NCI-H1930 (cell line): ENCODE data around the gene SLC25A47.
A peak's percentile ranks its signal among the peaks of the same experiment; 100 is the strongest.
"Not testable (repeated sequence)": the region's sequence is repeated elsewhere in the genome, so short reads cannot be mapped to it uniquely, and the experiment has no call there.

Source experiments
- DNase-seq, 2 experiments: peaks; one replicate each; lab custom pipeline; 2025; lab: John Stamatoyannopoulos, UW

SLC25A47 gene, protein sequence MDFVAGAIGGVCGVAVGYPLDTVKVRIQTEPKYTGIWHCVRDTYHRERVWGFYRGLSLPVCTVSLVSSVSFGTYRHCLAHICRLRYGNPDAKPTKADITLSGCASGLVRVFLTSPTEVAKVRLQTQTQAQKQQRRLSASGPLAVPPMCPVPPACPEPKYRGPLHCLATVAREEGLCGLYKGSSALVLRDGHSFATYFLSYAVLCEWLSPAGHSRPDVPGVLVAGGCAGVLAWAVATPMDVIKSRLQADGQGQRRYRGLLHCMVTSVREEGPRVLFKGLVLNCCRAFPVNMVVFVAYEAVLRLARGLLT

DNA sequence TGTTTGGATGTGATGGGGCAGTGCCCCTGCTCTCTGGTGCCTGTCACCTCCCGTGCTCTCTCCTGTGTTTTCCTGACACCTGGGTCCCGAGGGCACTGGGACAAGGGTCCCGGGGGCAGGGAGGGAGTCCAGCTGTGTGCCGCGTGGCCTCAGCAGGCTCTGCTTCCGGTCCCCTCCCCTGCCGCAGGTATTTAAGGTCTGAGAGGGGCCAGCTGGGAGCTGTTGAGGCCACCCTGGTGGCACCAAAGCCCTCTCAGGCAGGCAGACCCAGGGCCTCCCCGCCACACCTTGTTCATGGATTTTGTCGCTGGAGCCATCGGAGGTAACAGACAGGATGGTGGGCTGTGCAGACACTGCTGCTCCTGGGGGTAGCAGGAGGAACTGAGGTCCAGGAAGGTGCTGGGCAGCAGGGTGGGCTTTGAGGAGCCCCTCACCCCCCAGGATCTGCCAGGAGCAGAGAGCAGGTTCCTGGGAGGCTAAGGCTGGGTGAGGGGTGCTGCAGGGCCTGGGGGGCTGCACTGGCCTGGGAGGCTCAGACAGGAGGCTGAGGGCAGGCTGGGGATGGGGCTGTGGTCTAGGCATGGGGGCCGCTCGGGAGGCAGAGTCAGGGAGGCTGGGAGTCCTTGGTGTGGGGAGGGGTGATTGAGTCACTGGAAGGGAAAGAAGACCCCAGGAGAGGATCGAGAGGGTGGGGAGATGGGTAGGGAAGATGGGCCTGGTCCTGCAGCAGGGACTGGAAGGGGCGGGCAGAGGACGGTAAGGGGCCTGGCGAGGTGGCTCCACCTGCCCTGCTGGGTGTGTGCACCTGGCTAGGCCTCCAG, at the start of gene SLC25A47:
Gene SLC25A47, plus strand, starts transcription at position 219 of the 821 bp plus-strand sequence. Its CDS starts 76 bp downstream, at position 295.
- DNase-seq: no peak

DNA sequence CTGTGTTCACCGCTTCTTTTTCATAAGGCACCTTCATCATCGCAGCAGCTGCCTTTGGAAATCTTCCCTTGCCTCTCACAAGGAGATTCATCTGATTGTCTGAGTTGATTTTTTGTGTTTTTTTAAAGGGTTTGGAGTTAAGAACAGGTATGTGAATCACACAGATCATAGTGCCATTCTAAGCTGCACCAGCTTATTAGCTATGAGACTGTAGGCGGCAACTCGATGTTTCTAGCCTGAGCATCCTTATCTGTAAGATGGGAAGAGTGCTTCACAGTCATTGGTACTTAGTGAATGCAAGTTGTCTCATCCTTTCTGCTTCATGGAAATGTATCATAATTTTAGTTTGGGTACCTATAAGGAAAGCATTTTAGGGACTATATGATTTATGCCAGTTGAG, 48.9 kb upstream of the SLC25A47 start:
- DNase-seq: no peak

DNA sequence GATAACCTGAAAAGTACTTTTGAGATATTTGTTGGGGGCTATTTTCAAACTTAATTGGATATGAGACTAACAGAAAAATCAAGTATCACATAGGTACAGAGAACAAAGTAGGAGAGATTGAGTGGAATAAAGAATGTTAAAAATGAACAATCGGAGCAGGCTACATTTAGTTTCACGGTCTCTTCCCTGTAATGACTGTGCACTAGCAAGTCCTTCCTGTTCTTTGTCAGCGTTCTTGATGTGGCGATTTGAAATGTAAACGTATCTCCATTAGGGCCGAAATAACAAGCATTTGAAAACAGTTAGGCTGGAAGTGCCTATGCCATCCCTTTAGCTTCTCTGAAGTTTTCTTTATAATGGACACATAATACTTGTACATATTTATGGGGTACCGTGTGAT, 47.9 kb upstream of the SLC25A47 start:
- no peak for DNase-seq

DNA sequence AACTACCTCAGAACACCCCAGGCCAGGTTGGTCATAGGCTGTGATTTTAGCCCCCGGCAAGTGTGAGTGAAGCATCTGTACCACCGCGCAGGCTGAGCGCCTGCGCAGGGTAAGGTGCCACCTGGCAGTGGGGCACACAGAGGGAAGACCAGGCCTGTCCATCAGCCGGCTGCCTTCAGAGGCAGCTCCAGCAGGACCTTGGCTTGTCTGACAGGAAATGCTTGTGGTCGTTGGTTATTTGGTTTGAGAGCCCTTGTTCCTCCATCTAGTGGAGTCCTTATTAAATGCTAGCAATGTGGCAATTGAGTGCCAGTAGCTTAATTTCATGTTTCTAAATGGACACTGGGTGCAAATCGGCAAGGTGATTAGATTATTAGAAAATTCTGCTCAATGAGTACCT, 44.4 kb upstream of the SLC25A47 start:
- DNase-seq: no peak

DNA sequence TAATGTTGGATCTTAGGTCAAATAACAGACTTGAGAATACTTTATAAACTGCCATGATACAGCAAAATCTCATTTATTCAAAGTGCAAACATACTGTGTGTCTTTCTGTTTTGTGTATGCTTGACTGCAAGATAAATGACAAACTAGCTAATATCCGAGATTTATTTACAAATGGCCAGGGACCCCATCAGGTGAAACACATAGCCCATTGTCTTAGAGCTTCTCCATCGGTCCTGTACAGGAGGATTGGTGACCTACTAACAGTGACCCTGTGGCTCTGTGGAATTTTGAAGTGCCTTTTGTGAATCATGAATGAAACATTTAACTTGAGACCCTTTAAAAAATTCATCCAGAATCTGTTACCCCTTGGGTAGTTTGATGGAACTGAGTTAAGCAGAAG, 44.0 kb upstream of the SLC25A47 start:
- DNase-seq: no peak

DNA sequence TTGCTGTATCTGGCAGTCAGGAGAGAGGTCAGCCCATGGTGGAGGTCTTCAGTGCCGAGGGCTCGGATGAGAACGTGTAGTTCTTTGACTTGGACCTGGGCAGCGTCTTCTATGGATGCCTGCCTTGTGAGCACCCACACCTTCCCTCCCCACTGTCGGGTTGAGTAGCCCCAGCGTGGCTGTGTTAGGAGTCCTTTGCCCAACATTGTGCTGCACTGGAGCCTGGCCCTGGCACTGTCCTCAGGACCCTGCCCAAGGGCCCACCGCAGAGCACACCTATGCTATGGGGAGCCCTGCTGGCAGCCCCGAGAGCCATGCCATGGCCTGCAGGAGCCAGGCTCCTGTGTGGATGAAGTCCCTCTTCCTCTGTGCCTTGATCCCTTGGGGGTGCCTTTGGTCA, 43.6 kb upstream of the SLC25A47 start:
- no peak for DNase-seq

DNA sequence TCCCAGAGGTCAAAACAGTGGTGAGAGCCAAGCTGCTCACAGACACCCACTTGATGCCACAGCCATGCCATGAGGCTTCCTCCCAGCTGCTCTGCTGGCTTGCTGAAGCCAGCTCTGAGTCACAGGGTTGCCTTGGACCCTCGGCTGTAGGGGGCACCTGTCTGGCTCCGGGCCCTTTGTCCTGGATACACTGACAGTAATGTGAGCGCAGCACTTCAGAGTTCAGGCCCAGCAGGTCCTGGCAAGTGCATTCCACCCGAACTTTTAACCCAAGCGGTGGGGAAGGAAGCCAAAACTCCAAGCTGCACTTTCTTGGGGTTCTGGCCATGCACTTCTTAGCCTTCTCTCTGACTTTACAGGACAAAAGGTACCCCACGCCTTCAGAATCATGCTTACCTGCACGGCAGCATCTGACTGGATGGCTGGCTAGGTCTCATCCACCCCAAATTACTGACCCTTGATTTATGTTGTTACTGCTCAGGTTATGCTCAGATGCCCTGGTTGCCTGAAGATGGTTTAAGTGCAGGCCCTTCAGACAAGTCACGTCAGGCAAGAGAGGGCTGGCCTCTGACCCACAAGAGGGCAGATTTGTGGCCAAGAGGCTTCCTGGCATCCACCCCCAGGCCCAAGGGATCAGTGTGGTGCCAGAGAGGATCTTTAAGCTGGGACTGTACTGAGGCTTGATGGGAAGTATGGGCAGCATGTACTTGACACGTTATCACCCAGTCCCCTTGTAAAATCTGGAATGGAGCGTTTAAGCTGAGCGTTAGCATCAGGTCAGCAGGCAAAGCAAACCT, 41.7 kb upstream of the SLC25A47 start:
- no peak for DNase-seq

DNA sequence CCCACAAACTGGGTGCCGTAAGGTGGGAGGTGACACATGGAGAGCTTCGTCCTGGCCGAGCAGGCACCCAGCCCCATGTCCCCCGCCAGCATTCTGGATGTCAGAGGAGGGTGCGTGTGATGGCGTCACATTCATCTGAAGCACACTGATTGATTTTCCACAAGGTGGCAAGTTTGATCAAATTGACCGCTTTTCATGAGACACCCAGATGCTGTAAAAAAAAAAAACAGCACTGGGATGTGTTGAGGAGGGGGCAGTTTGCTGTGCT, 41.1 kb upstream of the SLC25A47 start:
- no peak for DNase-seq

DNA sequence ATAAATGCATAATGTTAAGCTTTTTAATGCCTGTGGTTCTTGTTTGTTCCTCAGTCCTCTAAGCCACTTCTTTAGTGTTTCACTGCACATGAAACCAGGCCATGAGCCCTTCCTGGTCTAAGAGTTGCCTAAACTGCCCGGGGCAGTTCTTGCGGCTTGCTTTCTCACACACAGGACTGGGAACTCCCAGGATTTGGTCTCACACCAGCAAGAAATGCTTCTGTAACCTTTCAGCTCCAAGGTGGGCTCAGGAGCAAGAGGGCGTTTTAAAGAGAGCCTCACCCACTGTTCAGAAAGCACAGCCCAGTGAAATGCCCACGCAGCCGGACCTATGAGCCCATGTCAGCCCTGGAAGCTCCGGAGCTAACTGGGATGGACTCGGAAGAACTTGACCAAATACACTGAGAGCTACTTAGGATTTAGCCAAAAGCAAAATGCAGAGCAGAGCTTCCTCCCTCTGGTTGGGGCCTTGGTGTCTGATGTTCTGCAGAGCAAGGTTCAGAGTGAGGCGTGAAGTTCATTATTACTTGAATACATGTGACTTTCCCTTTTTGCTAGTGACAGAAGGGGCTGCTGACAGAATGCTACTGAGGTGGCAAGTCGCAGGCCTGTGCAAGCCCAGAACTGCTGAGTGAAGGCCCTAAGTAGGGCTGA, 40.2 kb upstream of the SLC25A47 start:
- no peak for DNase-seq

DNA sequence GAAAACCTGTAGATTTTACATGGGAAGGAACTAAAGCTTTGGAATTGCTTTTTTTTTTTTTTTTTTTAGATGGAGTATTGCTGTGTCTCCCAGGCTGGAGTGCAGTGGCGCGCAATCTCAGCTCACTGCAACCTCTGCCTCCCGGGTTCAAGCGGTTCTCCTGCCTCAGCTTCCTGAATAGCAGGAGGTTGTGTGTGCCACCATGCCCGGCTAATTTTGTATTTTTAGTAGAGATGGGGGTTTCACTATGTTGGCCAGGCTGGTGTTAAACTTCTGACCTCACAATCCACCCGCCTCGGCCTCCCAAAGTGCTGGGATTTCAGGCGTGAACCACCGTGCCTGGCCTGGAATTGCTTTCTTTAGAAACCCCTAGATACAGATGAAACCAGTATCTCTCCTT, 39.7 kb upstream of the SLC25A47 start:
- DNase-seq: not testable (repeated sequence)

DNA sequence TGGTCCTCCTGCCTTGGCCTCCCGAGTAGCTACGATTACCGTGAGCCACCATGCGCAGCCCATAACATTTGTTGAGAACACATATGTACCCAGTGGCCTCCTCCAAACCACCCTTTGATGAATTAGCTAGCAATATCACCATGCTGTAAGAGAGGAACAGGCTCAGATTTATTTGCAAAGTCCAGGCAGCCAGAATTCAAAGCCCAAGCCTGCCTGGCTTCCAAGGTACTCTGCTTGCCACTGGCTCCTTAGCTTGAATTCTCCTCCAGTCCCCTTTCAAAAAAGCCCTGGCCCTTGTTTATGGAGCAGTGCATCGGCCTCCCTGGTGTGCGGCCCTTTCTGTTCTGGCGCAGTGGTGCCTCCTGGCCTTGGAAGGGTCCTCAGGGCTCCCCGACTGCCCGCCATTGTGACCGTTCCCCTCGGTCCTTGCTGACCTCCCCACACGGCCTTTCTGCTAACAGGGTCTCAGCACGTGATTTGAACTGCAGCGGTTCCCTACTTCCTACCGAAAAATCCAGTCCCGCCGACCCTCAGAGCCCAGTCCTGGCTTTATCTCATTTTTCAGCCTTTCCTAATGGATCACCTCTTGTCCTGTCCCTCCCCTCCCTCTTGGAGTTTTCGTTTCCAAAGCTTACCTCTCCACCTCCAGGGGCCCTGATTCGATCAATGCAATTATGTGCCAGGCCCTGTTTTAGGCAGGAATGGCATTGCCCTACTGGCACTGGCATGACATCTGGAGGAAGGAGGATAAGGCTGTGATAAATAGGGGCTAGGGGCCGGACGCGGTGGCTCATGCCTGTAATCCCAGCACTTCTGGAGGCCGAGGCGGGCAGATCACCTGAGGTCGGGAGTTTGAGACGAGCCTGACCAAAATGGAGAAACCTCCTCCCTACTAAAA, 38.9 kb upstream of the SLC25A47 start:
- DNase-seq: no peak

DNA sequence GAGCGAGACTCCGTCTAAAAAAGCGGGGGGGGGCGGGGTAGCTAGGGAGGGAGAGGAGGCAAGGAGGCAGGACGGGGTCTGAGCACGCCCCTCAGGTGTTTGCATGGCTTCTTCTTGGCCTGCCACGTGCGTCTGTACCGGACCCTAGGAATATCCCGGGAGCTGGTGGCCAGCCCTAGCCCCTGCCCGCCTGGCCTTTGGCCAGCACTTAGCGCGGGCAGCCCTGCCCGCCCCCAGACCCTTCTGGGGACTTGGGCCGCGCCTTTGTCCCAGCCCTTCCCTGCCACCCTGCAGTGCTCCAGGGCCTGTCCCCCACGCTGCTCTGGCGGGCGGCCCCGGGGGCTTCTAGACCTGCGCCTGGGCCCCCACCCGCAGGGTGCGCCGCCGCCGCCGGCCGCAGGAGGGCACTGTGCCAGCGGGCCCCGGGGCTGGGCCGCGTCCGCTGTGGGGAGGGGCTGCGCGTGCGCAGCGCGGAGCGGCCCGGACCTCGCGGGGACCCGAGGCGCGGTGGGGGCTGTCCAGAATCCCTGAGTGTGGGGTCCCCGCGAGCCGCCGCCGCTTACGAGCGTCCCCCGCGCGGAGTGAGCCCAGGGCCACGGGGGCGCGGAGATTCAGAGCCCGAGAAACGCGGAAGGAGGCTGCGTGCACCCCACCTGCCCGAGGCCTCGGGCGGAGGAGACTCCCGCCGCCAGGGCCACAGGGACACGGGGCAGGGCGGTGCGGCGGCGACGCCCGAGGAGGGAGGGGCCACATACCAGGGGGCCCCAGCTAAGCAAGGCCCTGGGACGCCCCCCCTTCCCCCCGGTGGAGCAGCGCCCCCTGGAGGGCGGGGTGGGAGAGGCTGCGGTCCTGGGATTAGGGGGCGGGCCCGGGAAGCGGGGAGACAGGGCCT, 37.9 kb upstream of the SLC25A47 start:
- DNase-seq: peak; percentile 66 to 84

DNA sequence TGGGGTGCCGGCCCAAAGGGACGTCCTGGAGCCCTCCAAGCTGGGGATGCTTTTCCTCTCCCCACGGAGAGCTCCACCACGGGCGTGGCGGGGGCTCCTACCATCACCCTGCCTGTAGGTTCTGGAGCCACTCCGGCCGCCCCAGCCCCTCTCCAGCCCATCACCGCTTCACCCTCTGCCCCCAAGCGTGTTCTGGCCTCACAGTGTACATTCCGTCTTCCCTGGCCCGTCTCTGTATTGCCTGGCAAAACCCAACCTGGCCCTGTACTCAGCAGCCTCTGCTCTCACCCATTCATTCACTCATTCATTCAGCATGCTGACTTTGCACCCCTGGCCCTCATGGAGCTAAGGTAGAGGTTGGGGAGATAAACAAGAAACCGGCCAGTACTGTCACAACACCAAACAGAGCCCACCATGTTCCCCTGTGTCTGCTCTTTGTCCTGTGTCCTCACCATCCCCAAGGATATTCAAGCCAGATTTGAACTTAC, 37.2 kb upstream of the SLC25A47 start:
- no peak for DNase-seq

DNA sequence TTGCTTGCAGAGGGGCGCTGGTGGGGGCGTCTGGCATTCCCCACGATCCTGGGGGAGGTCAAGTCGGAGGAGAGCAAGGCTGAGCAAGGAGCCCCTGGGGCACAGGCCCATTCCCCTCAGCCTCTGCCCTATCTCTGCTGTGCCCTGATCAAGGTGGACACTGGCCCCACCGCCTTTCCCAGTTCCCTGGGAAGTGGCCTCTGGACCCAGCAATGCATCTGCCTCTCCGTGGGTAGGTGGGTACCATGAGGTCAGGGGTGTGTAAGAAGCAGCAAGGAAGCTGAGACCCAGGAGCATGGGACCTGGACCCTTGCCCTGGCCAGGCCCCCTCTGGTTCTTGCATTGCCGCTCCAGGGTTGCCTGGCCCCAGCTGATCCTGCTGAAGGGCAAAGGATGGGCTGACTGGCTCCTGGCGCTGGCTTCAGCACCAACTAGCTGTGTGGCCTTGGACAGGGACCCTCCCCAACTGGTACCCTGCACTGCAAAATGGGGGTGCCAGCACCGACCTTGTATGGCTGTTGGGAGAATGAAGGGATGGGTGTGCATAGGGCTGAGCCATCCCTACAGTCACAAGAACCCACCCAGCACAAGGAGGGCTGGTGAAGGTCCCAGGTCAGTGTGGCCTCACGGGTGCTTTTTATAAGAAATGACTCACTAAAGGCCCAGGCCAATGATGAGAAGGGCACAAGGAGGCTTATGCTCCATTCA, 36.5 kb upstream of the SLC25A47 start:
- DNase-seq: no peak

DNA sequence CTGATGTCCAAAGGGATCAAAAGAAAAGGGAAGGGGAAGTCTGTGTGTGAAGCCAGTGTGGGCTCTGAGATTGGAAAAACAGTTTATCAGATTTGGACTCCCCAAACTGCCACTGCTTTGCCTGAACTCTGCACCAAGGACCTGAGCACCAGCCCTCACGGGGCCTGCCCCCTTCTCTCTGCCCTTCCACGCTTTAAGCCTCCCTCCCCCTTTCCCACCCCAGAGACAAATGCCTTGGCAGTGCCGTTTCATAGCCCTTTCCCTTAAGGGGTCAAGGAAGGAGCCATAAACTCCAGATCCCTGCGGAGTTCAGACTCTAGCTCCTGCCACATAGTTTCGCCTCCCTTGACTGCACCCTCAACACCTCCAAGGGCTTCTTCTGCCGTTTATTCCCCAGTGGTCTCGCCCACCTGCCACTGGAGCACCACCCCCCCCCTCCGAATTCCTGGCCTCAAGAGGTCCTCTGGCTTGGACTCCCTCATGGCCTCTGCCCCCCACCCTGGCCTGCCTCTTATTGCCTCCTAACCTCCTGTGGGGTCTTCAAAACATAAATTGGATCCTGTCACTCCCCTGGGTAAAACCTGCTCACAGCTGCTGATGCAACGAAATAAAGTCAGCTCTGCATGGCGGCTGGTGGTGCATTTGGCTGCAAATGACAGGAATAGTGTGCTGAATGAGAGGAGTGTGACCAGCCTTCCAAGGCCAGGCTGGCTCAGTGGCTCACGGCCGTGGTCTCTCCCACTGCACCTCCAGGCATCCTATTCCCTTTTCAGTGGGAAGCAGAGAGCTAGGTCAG, 35.7 kb upstream of the SLC25A47 start:
- no peak for DNase-seq

DNA sequence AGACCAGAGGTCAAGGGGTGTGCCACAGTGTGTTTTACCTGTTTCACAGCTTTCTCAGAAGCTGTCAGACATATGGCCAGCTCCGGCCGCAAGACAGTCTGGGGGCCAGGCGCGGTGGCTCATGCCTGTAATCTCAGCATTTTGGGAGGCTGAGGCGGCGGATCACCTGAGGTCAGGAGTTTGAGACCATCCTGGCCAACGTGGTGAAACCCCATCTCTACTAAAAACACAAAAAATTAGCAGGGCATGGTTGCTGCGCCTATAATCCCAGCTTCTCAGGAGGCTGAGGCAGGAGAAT, 35.2 kb upstream of the SLC25A47 start:
- DNase-seq: not testable (repeated sequence)

DNA sequence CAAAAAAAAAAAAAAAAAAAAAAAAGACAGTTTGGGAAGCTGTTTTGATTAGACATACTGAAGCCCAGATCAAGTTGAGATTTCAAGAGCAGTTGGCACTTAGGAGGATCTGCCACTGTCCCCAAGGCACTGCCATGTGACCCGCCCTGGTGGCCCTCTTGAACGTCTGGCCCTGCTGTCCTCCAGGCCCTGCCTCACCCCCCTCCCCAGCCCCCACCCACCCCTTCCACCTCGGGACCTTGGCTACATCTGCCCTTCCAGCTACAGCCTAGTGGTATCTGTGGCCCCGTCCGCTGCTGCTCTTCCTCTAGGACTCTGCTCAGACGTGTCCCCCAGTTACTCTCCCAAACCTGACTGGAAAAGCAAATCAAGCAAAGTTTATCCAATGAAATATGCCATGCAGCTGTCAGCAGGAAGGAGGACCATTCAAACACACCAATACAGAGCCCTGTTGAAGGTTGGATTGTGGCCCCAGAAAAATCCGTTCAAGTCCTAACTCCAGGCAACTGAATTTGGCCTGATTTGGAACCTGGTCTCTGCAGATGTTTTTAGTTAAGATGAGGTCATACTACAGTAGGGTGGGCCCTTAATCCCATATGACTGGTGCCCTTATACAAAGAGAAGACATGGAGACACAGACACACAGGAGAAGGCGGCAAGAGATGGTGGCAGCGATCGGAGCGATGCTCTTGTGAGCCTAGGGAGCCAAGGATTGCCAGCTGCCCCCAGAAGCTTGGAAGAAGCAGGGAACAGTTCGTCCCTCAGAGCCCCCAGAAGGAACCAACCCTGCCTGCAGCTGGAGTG, 34.6 kb upstream of the SLC25A47 start:
- DNase-seq: no peak
